ENCODE data around the gene AHCY.

DNA sequence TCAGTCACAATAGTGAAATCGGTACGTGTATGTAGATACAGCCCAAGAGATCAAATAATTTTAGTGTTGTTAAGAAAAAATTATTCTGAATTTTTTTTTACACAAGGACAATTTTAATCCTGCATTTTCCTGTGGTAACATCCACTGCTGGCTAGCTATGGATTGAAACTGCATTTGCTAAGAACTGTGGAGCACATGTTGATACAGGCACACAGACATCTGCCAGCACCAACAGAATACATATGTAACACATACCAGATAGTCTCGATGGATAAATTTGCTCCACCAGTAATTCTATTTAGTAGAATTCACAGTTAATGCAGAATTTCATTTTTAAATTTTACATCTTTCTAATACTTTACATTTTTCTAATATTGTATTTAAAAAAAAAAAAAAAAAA is 59.8 kb downstream of the AHCY start:
- TF ChIP-seq GATA2 (IDR thresholded peaks at IDR 0.05; ENCODE audit: low read depth, low read length), result no peak
- TF ChIP-seq GATA3 (IDR thresholded peaks at IDR 0.05; ENCODE audit: low read depth, low read length), result no peak
